AG04449 (cell line): Measurements from ENCODE around the gene PHLDA3.
"Not testable (repeated sequence)": the region's sequence is repeated elsewhere in the genome, so short reads cannot be mapped to it uniquely, and the experiment has no call there.

Experiments used
- CTCF ChIA-PET: fragments of 350-600 bp; formaldehyde crosslinking; extraction: SDS; loops from one replicate; lab custom pipeline; 2021; ENCODE audit warnings: antibody characterized with exemption; lab: Yijun Ruan, JAX
- POLR2A ChIA-PET: fragments of 400-600, 350-600 bp; formaldehyde crosslinking; extraction: SDS; loops from one replicate; lab custom pipeline; 2020; ENCODE audit warnings: antibody characterized with exemption, inconsistent platforms; lab: Yijun Ruan, JAX
- DNase-seq: peaks from one replicate; pipeline ENCODE4 v3.0.0-alpha.2; 2010; ENCODE audit warnings: low read depth, low spot score
- H3K4me3 ChIP-seq: 2 replicates; pipeline ENCODE4 v1.5.1; 2011; ENCODE audit warnings: low read depth, mild to moderate bottlenecking, control low read depth, low read length
- CTCF ChIP-seq: IDR thresholded peaks from one replicate; pipeline ENCODE4 v1.5.1; 2011; ENCODE audit warnings: mild to moderate bottlenecking, moderate library complexity, low read length, control low read depth, inconsistent platforms; ENCODE audit not compliant: insufficient read depth; ENCODE audit errors: missing control alignments

PHLDA3 gene

GRCh38 chr1:201476670-201477344 is 7.8 kb upstream of the PHLDA3 start:
- DNase-seq: no peak
- no peak for TF ChIP-seq CTCF
- ChIA-PET POLR2A (no interaction called here), CTCF (interaction anchor here (1.1 to 34.5 kb wide), 5 partner anchors 8 to 41 kb away, joined by 3 to 1139 read pairs (median 7); partner anchors contain the start of genes CSRP1 and PHLDA3)
- no peak overlapping the region for H3K4me3 ChIP-seq

- DNase-seq: no peak
- H3K4me3 ChIP-seq: no peak overlapping the region
- ChIA-PET POLR2A (interaction anchor here (0.7 kb wide), 1 partner anchor 13 kb away, joined by 3 read pairs; no protein-coding TSS in a partner anchor), CTCF (interaction anchor here (1.6 to 34.5 kb wide), 2 partner anchors 28 to 41 kb away, joined by 4 to 1139 read pairs; partner anchors contain the start of gene CSRP1)
- TF ChIP-seq CTCF: no peak
These were observed 7.1 kb upstream of the PHLDA3 start for GRCh38 chr1:201475915-201476669.

- ChIA-PET CTCF (interaction anchor here (34.5 kb wide), 1 partner anchor 29 kb away, joined by 1139 read pairs; the partner anchor contains the start of gene CSRP1), POLR2A (no interaction called here)
- DNase-seq: no peak
- no peak overlapping the region for H3K4me3 ChIP-seq
- TF ChIP-seq CTCF: no peak
These were observed 6.1 kb upstream of the PHLDA3 start for GRCh38 chr1:201475130-201475529.

- POLR2A ChIA-PET: no interaction called here
- no peak overlapping the region for H3K4me3 ChIP-seq
- DNase-seq: no peak
- CTCF ChIA-PET: interaction anchor here (2.2 to 2.4 kb wide), 2 partner anchors 8 to 40 kb away, joined by 10 to 16 read pairs; no protein-coding TSS in a partner anchor
- no peak for TF ChIP-seq CTCF
These were observed 4.3 kb upstream of the PHLDA3 start for GRCh38 chr1:201473296-201473695.

GRCh38 chr1:201472321-201472720 is 3.3 kb upstream of the PHLDA3 start:
- DNase-seq, POLR2A ChIA-PET, H3K4me3 ChIP-seq: not testable (repeated sequence)
- CTCF ChIA-PET: interaction anchor here (0.6 to 2.4 kb wide), 10 partner anchors 9 to 64 kb away, joined by 3 to 16 read pairs (median 4); no protein-coding TSS in a partner anchor

- no peak overlapping the region for H3K4me3 ChIP-seq
- POLR2A ChIA-PET: interaction anchor here (0.6 kb wide), 1 partner anchor 49 kb away, joined by 3 read pairs; no protein-coding TSS in a partner anchor
- TF ChIP-seq CTCF: no peak
- no peak for DNase-seq
- CTCF ChIA-PET: interaction anchor here (0.6 to 2.4 kb wide), 8 partner anchors 9 to 65 kb away, joined by 3 to 16 read pairs (median 4); no protein-coding TSS in a partner anchor
These were observed 2.8 kb upstream of the PHLDA3 start for GRCh38 chr1:201471772-201472171.
